CD4-positive, CD25-positive, alpha-beta regulatory T cell (primary cell): ENCODE results near the gene SPATA17. TPM values are rescaled to one million over a fixed set of nuclear protein-coding genes. Genes with fewer than 3 reads are reported as not detected.

Experiments used
- ATAC-seq, 2 donors: fragments of 150-1000 bp; cut with Tn5 transposase; one replicate each; pipeline ENCODE4 v1.10.0; 2021; ENCODE audit warnings: low read depth in 2 of 2, moderate number of reproducible peaks in 2 of 2, moderate library complexity in 1 of 2
- DNase-seq, 3 donors: peaks; one replicate each; pipeline versions ENCODE4 v3.0.0 to v3.0.0-alpha.2; 2012 to 2022; ENCODE audit warnings: mixed read lengths in 1 of 3
- H3K27ac ChIP-seq: one replicate; pipeline ENCODE4 v1.7.0; 2013; ENCODE audit warnings: mild to moderate bottlenecking, low read length; ENCODE audit not compliant: insufficient read depth, poor library complexity, severe bottlenecking
- H3K27me3 ChIP-seq: one replicate; pipeline ENCODE4 v1.7.0; 2013; ENCODE audit warnings: low read length; ENCODE audit not compliant: control insufficient read depth, insufficient read depth
- H3K36me3 ChIP-seq: one replicate; pipeline ENCODE4 v1.7.0; 2013; ENCODE audit warnings: mild to moderate bottlenecking, low read length, moderate library complexity; ENCODE audit not compliant: control insufficient read depth, insufficient read depth
- H3K4me1 ChIP-seq: 2 replicates; pipeline ENCODE4 v1.7.0; 2013; ENCODE audit warnings: mild to moderate bottlenecking, low read length; ENCODE audit not compliant: insufficient read depth, control insufficient read depth, poor library complexity, severe bottlenecking
- H3K4me3 ChIP-seq: one replicate; pipeline ENCODE4 v1.7.0; 2013; ENCODE audit warnings: low read depth, mild to moderate bottlenecking, low read length, moderate library complexity
- H3K9me3 ChIP-seq, 2 experiments: 1 replicate in 1 of 2; 2 replicates in 1 of 2; pipeline ENCODE4 v1.7.0; 2013; ENCODE audit warnings: low read length in 2 of 2, mild to moderate bottlenecking in 1 of 2, moderate library complexity in 1 of 2; ENCODE audit not compliant: control insufficient read depth in 2 of 2
- H3K27ac Mint-ChIP-seq, 3 donors: one replicate each; pipeline ENCODE4 v1.8.0; 2020 to 2022; ENCODE audit warnings: mild to moderate bottlenecking in 3 of 3, mixed read lengths in 3 of 3, moderate library complexity in 2 of 3
- H3K27me3 Mint-ChIP-seq: one replicate; pipeline ENCODE4 v1.8.0; 2022; ENCODE audit warnings: mild to moderate bottlenecking, mixed read lengths
- H3K36me3 Mint-ChIP-seq: one replicate; pipeline ENCODE4 v1.8.0; 2020; ENCODE audit warnings: mixed read lengths
- H3K4me1 Mint-ChIP-seq, 4 donors: one replicate each; pipeline ENCODE4 v1.8.0; 2020 to 2022; ENCODE audit warnings: mixed read lengths in 4 of 4, mild to moderate bottlenecking in 1 of 4
- H3K4me3 Mint-ChIP-seq, 4 donors: one replicate each; pipeline ENCODE4 v1.8.0; 2020 to 2022; ENCODE audit warnings: mild to moderate bottlenecking in 4 of 4, mixed read lengths in 4 of 4, moderate library complexity in 3 of 4
- H3K9me3 Mint-ChIP-seq, 7 donors: one replicate each; pipeline ENCODE4 v1.8.0; 2020 to 2022; ENCODE audit warnings: mixed read lengths in 7 of 7, mild to moderate bottlenecking in 3 of 7, moderate library complexity in 2 of 7
- polyA plus RNA-seq, 4 donors: library from polyadenylated mRNA; unstranded; fragments of 300-500 nt; fragmentation: Illumina TruSeq; gene quantifications; one replicate each; pipeline ENCODE4 v1.2.3, GENCODE V29; 2021
- total RNA-seq: library from RNA; stranded (reverse); gene quantifications from one replicate; pipeline ENCODE4 v1.2.3, GENCODE V29; 2022

The SPATA17 gene
- total and polyA plus RNA-seq, 5 donors from 2014 or later: not detected

GRCh38 chr1:217805792-217806191 lies 174.6 kb downstream of the SPATA17 start:
- Mint-ChIP-seq H3K27ac (no peak overlapping the region), H3K9me3 (peaks cover 0 to 9% (median 1%) of the 10 kb centered on the region in 7 donors), H3K36me3 (no peaks in the 10 kb centered on the region), H3K27me3 (no peaks in the 10 kb centered on the region), H3K4me1 (no peaks in the 10 kb centered on the region), H3K4me3 (no peak overlapping the region)
- no peak overlapping the region for H3K27ac ChIP-seq
- H3K4me3 ChIP-seq: no peak overlapping the region
- H3K36me3 ChIP-seq: no peaks in the 10 kb centered on the region
- no peaks in the 10 kb centered on the region for H3K27me3 ChIP-seq
- H3K4me1 ChIP-seq: no peaks in the 10 kb centered on the region
- no peaks in the 10 kb centered on the region for H3K9me3 ChIP-seq
- no peak for ATAC-seq
- DNase-seq: no peak

- Mint-ChIP-seq H3K36me3 (no peaks in the 10 kb centered on the region), H3K27me3 (no peaks in the 10 kb centered on the region), H3K4me1 (no peaks in the 10 kb centered on the region), H3K4me3 (no peak overlapping the region), H3K27ac (no peak overlapping the region), H3K9me3 (peaks cover 1 to 11% (median 3%) of the 10 kb centered on the region in 7 donors)
- Histone ChIP-seq H3K9me3 (no peaks in the 10 kb centered on the region), H3K36me3 (no peaks in the 10 kb centered on the region), H3K27me3 (no peaks in the 10 kb centered on the region), H3K4me3 (no peak overlapping the region), H3K4me1 (no peaks in the 10 kb centered on the region), H3K27ac (no peak overlapping the region)
- DNase-seq: no peak
- no peak for ATAC-seq
Observed at GRCh38 chr1:217812175-217812574, 181.0 kb downstream of the SPATA17 start.

- no peak overlapping the region for H3K27ac Mint-ChIP-seq
- no peak for DNase-seq
- peaks cover 1 to 18% (median 4%) of the 10 kb centered on the region in 7 donors for H3K9me3 Mint-ChIP-seq
- Histone ChIP-seq H3K4me1 (no peaks in the 10 kb centered on the region), H3K4me3 (no peak overlapping the region), H3K27me3 (no peaks in the 10 kb centered on the region), H3K27ac (no peak overlapping the region), H3K36me3 (no peaks in the 10 kb centered on the region), H3K9me3 (no peaks in the 10 kb centered on the region)
- no peaks in the 10 kb centered on the region for H3K36me3 Mint-ChIP-seq
- H3K4me3 Mint-ChIP-seq: no peak overlapping the region
- no peaks in the 10 kb centered on the region for H3K27me3 Mint-ChIP-seq
- H3K4me1 Mint-ChIP-seq: no peaks in the 10 kb centered on the region
- no peak for ATAC-seq
Observed at GRCh38 chr1:217813031-217813430, 181.9 kb downstream of the SPATA17 start.

- no peak for DNase-seq
- Histone ChIP-seq H3K4me1 (no peaks in the 10 kb centered on the region), H3K36me3 (no peaks in the 10 kb centered on the region), H3K27me3 (no peaks in the 10 kb centered on the region), H3K9me3 (no peaks in the 10 kb centered on the region), H3K4me3 (no peak overlapping the region), H3K27ac (no peak overlapping the region)
- H3K27ac Mint-ChIP-seq: no peak overlapping the region
- H3K4me1 Mint-ChIP-seq: no peaks in the 10 kb centered on the region
- no peak for ATAC-seq
- no peaks in the 10 kb centered on the region for H3K36me3 Mint-ChIP-seq
- no peaks in the 10 kb centered on the region for H3K27me3 Mint-ChIP-seq
- H3K4me3 Mint-ChIP-seq: no peak overlapping the region
- peaks cover 0 to 2% (median 0%) of the 10 kb centered on the region in 7 donors for H3K9me3 Mint-ChIP-seq
Observed at GRCh38 chr1:217837691-217838090, 206.5 kb downstream of the SPATA17 start.

- H3K4me1 ChIP-seq: no peaks in the 10 kb centered on the region
- no peak overlapping the region for H3K27ac ChIP-seq
- H3K4me3 ChIP-seq: no peak overlapping the region
- ATAC-seq (no peak), DNase-seq (no peak)
- no peaks in the 10 kb centered on the region for H3K27me3 Mint-ChIP-seq
- no peaks in the 10 kb centered on the region for H3K36me3 ChIP-seq
- H3K27ac Mint-ChIP-seq: no peak overlapping the region
- H3K9me3 Mint-ChIP-seq: peaks cover 0 to under 1% (median 0%) of the 10 kb centered on the region in 7 donors
- H3K36me3 Mint-ChIP-seq: no peaks in the 10 kb centered on the region
- H3K9me3 ChIP-seq: no peaks in the 10 kb centered on the region
- H3K27me3 ChIP-seq: no peaks in the 10 kb centered on the region
- H3K4me1 Mint-ChIP-seq: no peaks in the 10 kb centered on the region
- H3K4me3 Mint-ChIP-seq: no peak overlapping the region
Observed at GRCh38 chr1:217839161-217839560, 208.0 kb downstream of the SPATA17 start.

- no peaks in the 10 kb centered on the region for H3K27me3 ChIP-seq
- ATAC-seq (no peak), DNase-seq (no peak)
- Mint-ChIP-seq H3K4me3 (no peak overlapping the region), H3K27me3 (no peaks in the 10 kb centered on the region), H3K27ac (no peak overlapping the region), H3K36me3 (no peaks in the 10 kb centered on the region), H3K4me1 (no peaks in the 10 kb centered on the region), H3K9me3 (peaks cover 0 to 3% (median 0%) of the 10 kb centered on the region in 7 donors)
- H3K4me1 ChIP-seq: no peaks in the 10 kb centered on the region
- no peaks in the 10 kb centered on the region for H3K9me3 ChIP-seq
- no peak overlapping the region for H3K4me3 ChIP-seq
- no peaks in the 10 kb centered on the region for H3K36me3 ChIP-seq
- no peak overlapping the region for H3K27ac ChIP-seq
Observed at GRCh38 chr1:217846733-217847132, 215.6 kb downstream of the SPATA17 start.

GRCh38 chr1:217847643-217848042 lies 216.5 kb downstream of the SPATA17 start:
- Histone ChIP-seq H3K4me1 (no peaks in the 10 kb centered on the region), H3K4me3 (no peak overlapping the region), H3K27ac (no peak overlapping the region), H3K36me3 (no peaks in the 10 kb centered on the region), H3K27me3 (no peaks in the 10 kb centered on the region), H3K9me3 (no peaks in the 10 kb centered on the region)
- ATAC-seq (no peak), DNase-seq (no peak)
- H3K27ac Mint-ChIP-seq: no peak overlapping the region
- no peaks in the 10 kb centered on the region for H3K27me3 Mint-ChIP-seq
- H3K4me1 Mint-ChIP-seq: no peaks in the 10 kb centered on the region
- H3K4me3 Mint-ChIP-seq: no peak overlapping the region
- no peaks in the 10 kb centered on the region for H3K36me3 Mint-ChIP-seq
- H3K9me3 Mint-ChIP-seq: peaks cover 0 to 3% (median 0%) of the 10 kb centered on the region in 7 donors

GRCh38 chr1:217856342-217857034 lies 225.3 kb downstream of the SPATA17 start:
- H3K9me3 ChIP-seq: no peaks in the 10 kb centered on the region
- no peak overlapping the region for H3K4me3 ChIP-seq
- no peaks in the 10 kb centered on the region for H3K36me3 ChIP-seq
- Mint-ChIP-seq H3K4me1 (no peaks in the 10 kb centered on the region), H3K36me3 (no peaks in the 10 kb centered on the region), H3K9me3 (peaks cover 0 to 15% (median 5%) of the 10 kb centered on the region in 7 donors), H3K27me3 (no peaks in the 10 kb centered on the region), H3K27ac (no peak overlapping the region), H3K4me3 (no peak overlapping the region)
- H3K27me3 ChIP-seq: no peaks in the 10 kb centered on the region
- no peak overlapping the region for H3K27ac ChIP-seq
- no peak for ATAC-seq
- no peaks in the 10 kb centered on the region for H3K4me1 ChIP-seq
- DNase-seq: no peak
